Measurements from ENCODE around the gene GNL2. TPM values are rescaled to one million over a fixed set of nuclear protein-coding genes. Genes with fewer than 3 reads are reported as not detected.

GNL2 gene
- polyA plus RNA-seq, 1 donor (not counting 4 experiments of a cell fraction or from before 2014, with no cell fraction given), result 81.0 TPM

DNA sequence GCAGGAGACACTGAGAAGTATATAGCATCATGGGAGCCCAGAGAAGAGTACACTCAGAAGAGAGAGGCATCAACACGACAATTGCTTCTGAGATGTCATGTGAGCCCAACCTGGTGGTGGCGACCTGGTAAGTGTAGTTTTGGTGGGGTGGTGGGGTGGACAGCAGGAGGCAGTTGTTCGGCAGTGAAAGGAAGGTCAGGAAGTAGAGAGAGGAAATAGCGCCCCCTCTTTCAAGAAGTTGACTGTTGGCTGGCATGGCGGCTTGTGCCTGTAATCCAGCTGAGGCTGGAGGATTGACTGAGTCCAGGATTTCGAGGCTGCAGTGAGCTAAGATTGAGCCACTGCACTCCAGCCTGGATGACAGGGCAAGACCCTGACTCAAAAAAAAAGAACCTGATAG, 26.4 kb upstream of the GNL2 start:
- H3K4me1 ChIP-seq (ENCODE audit: control insufficient read depth, extremely low read depth, insufficient read depth, low read length), result no peaks in the 10 kb centered on the region
- H3K79me2 ChIP-seq (ENCODE audit: control insufficient read depth, insufficient read depth, low read length), result no peaks in the 10 kb centered on the region
- dilution Hi-C loops (cut with MboI; ENCODE audit: extremely low pct_ligation_motif_present, low sequenced_read_pairs), result no loop called here
- H3K27ac ChIP-seq (ENCODE audit: control insufficient read depth, insufficient read depth, low read length), result no peak overlapping the region
- peaks cover 32% of the 10 kb centered on the region for H3K27me3 ChIP-seq (ENCODE audit: control insufficient read depth, extremely low read depth, insufficient read depth, low read length)
- H3K9me3 ChIP-seq (ENCODE audit: control insufficient read depth, low read depth, low read length), result no peaks in the 10 kb centered on the region
- no peak overlapping the region for H2AFZ ChIP-seq (ENCODE audit: control insufficient read depth, low read length)
- no peaks in the 10 kb centered on the region for H4K20me1 ChIP-seq (ENCODE audit: control insufficient read depth, extremely low read depth, insufficient read depth, low read length)
- TF ChIP-seq, protein P1, sequence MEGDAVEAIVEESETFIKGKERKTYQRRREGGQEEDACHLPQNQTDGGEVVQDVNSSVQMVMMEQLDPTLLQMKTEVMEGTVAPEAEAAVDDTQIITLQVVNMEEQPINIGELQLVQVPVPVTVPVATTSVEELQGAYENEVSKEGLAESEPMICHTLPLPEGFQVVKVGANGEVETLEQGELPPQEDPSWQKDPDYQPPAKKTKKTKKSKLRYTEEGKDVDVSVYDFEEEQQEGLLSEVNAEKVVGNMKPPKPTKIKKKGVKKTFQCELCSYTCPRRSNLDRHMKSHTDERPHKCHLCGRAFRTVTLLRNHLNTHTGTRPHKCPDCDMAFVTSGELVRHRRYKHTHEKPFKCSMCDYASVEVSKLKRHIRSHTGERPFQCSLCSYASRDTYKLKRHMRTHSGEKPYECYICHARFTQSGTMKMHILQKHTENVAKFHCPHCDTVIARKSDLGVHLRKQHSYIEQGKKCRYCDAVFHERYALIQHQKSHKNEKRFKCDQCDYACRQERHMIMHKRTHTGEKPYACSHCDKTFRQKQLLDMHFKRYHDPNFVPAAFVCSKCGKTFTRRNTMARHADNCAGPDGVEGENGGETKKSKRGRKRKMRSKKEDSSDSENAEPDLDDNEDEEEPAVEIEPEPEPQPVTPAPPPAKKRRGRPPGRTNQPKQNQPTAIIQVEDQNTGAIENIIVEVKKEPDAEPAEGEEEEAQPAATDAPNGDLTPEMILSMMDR (optimal IDR thresholded peaks at IDR 0.05 in 1 of 3, IDR thresholded peaks at IDR 0.05 in 1 of 3, conservative IDR thresholded peaks at IDR 0.05 in 1 of 3; ENCODE audit: extremely low read depth in 1 of 3, insufficient read depth in 2 of 3, low read length in 3 of 3), result no peak
- no peaks in the 10 kb centered on the region for H3K36me3 ChIP-seq (ENCODE audit: control insufficient read depth in 2 of 2, extremely low read depth in 1 of 2, insufficient read depth in 2 of 2, low read length in 2 of 2)
- no peak overlapping the region for H3K4me3 ChIP-seq (ENCODE audit: control insufficient read depth in 2 of 3, extremely low read depth in 1 of 3, insufficient read depth in 2 of 3, low read depth in 1 of 3, low read length in 3 of 3)
- no peaks in the 10 kb centered on the region for H3K9me1 ChIP-seq (ENCODE audit: control insufficient read depth, extremely low read depth, insufficient read depth, low read length)
- H3K9ac ChIP-seq (ENCODE audit: control insufficient read depth, extremely low read depth, insufficient read depth, low read length), result no peak overlapping the region
- H3K4me2 ChIP-seq (ENCODE audit: control insufficient read depth, extremely low read depth, insufficient read depth, low read depth, low read length), result no peak overlapping the region
- DNase-seq (ENCODE audit: low read depth, low spot score), result no peak
- no peak for FAIRE-seq

DNA sequence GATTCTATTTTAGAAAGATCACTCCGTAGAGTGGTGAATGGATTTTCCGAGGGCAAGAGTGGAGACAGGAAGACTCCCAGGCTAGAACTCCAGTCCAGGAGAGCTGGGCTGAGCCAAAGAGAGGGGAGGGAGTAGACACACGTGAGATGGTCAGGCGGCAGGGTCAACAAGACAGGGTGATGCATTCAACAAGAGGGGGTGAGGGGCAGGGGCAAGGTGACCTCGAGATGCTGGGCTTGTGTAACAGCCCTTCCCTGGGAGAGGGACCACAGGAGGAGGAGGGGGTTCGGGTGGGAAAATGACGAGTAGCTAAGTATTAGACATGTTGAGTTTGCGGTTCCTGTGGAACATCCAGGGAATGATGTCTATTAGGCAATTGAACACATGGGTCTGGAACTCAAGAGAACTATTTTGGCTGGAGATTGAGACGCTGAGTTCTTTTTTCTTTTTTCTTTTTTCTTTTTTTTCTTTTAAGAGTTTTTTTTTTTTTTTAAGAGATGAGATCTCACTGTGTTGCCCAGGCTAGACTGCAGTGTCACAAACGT, 25.7 kb upstream of the GNL2 start:
- FAIRE-seq (no peak), DNase-seq (ENCODE audit: low read depth, low spot score) (no peak)
- H3K9me3 ChIP-seq (ENCODE audit: control insufficient read depth, low read depth, low read length), result no peaks in the 10 kb centered on the region
- no peaks in the 10 kb centered on the region for H3K9me1 ChIP-seq (ENCODE audit: control insufficient read depth, extremely low read depth, insufficient read depth, low read length)
- no peaks in the 10 kb centered on the region for H3K79me2 ChIP-seq (ENCODE audit: control insufficient read depth, insufficient read depth, low read length)
- no peak overlapping the region for H2AFZ ChIP-seq (ENCODE audit: control insufficient read depth, low read length)
- no peaks in the 10 kb centered on the region for H3K4me1 ChIP-seq (ENCODE audit: control insufficient read depth, extremely low read depth, insufficient read depth, low read length)
- dilution Hi-C loops (cut with MboI; ENCODE audit: extremely low pct_ligation_motif_present, low sequenced_read_pairs), result no loop called here
- no peak overlapping the region for H3K27ac ChIP-seq (ENCODE audit: control insufficient read depth, insufficient read depth, low read length)
- H3K27me3 ChIP-seq (ENCODE audit: control insufficient read depth, extremely low read depth, insufficient read depth, low read length), result peaks cover 25% of the 10 kb centered on the region
- H3K9ac ChIP-seq (ENCODE audit: control insufficient read depth, extremely low read depth, insufficient read depth, low read length), result no peak overlapping the region
- H3K36me3 ChIP-seq (ENCODE audit: control insufficient read depth in 2 of 2, extremely low read depth in 1 of 2, insufficient read depth in 2 of 2, low read length in 2 of 2), result no peaks in the 10 kb centered on the region
- H3K4me2 ChIP-seq (ENCODE audit: control insufficient read depth, extremely low read depth, insufficient read depth, low read depth, low read length), result no peak overlapping the region
- no peak for TF ChIP-seq EZH2 (IDR thresholded peaks at IDR 0.05; ENCODE audit: low read length)
- TF ChIP-seq, protein P1 (optimal IDR thresholded peaks at IDR 0.05 in 1 of 3, IDR thresholded peaks at IDR 0.05 in 1 of 3, conservative IDR thresholded peaks at IDR 0.05 in 1 of 3; ENCODE audit: extremely low read depth in 1 of 3, insufficient read depth in 2 of 3, low read length in 3 of 3), result no peak
- H3K4me3 ChIP-seq (ENCODE audit: control insufficient read depth in 2 of 3, extremely low read depth in 1 of 3, insufficient read depth in 2 of 3, low read depth in 1 of 3, low read length in 3 of 3), result no peak overlapping the region
- H4K20me1 ChIP-seq (ENCODE audit: control insufficient read depth, extremely low read depth, insufficient read depth, low read length), result no peaks in the 10 kb centered on the region
